Kidney epithelial cell (primary cell): ENCODE results near the gene FBXW10B. TPM values are rescaled to one million over a fixed set of nuclear protein-coding genes. Genes with fewer than 3 reads are reported as not detected.
"Not testable (repeated sequence)": the region's sequence is repeated elsewhere in the genome, so short reads cannot be mapped to it uniquely, and the experiment has no call there.

Experiments used
- DNase-seq: peaks from one replicate; pipeline ENCODE4 v3.0.0-alpha.2; 2010; ENCODE audit warnings: low read depth
- H3K27me3 ChIP-seq: 2 replicates; pipeline ENCODE4 v1.6.0; 2011; ENCODE audit warnings: low read length; ENCODE audit not compliant: control insufficient read depth, insufficient read depth
- H3K36me3 ChIP-seq: 2 replicates; pipeline ENCODE4 v1.5.1; 2011; ENCODE audit warnings: low read length; ENCODE audit not compliant: control insufficient read depth, insufficient read depth
- H3K4me3 ChIP-seq: 2 replicates; pipeline ENCODE4 v1.5.1; 2011; ENCODE audit warnings: low read depth, mild to moderate bottlenecking, control low read depth, low read length
- total RNA-seq: library from RNA; depleted of rRNA; stranded (reverse); fragments of >200 nt; gene quantifications from 2 replicates; pipeline ENCODE4 v1.2.3, GENCODE V29; 2015
- TF ChIP-seq, protein P1 (sequence below): IDR thresholded peaks from 2 replicates; pipeline ENCODE4 v1.5.1; 2011; ENCODE audit warnings: mild to moderate bottlenecking, moderate library complexity, low read length, control low read depth, inconsistent platforms; ENCODE audit not compliant: insufficient read depth, poor library complexity, severe bottlenecking

Gene FBXW10B, protein sequence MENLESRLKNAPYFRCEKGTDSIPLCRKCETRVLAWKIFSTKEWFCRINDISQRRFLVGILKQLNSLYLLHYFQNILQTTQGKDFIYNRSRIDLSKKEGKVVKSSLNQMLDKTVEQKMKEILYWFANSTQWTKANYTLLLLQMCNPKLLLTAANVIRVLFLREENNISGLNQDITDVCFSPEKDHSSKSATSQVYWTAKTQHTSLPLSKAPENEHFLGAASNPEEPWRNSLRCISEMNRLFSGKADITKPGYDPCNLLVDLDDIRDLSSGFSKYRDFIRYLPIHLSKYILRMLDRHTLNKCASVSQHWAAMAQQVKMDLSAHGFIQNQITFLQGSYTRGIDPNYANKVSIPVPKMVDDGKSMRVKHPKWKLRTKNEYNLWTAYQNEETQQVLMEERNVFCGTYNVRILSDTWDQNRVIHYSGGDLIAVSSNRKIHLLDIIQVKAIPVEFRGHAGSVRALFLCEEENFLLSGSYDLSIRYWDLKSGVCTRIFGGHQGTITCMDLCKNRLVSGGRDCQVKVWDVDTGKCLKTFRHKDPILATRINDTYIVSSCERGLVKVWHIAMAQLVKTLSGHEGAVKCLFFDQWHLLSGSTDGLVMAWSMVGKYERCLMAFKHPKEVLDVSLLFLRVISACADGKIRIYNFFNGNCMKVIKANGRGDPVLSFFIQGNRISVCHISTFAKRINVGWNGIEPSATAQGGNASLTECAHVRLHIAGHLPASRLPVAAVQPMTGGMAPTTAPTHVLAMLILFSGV
- total RNA-seq: 0.41 and 0.84 TPM in 2 replicates

DNA sequence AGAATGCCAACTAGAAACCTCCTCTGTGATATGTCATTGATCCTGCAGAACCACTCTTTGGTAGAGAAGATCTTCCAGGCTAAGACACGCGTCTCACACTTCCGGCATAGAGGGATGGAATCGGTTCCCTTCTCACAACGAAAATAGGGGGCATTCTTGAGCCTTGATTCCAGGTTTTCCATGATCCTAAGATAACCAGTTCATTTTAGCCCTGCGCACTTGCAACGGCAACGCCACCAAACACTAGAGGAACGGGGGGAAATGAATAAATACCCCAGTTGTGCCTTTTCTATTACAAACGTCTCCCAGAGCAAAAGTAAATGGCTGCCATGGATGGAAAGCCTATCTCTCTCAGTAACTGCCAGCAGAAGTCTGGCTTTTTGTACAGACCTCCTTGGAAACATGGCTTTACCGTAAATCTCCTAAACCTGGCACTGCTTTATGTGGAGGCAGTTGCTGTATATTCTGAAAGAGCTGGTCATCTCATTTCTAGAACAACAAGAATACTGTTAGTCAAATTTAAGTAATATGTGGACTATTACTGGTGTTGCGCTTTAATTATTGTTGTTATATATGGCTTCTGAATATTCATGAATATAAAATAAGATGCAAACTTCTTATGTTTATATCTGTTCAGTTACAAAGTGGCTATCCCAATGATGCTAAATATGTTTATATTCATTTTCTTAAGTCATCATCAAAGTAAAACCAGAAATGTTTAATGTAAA lies at the start of gene FBXW10B:
Gene FBXW10B (minus strand): TSS at position 374 of the 728 bp plus-strand sequence. CDS start 192 bp downstream, at position 182.
- not testable (repeated sequence) for H3K27me3 ChIP-seq, DNase-seq, H3K36me3 ChIP-seq, H3K4me3 ChIP-seq

DNA sequence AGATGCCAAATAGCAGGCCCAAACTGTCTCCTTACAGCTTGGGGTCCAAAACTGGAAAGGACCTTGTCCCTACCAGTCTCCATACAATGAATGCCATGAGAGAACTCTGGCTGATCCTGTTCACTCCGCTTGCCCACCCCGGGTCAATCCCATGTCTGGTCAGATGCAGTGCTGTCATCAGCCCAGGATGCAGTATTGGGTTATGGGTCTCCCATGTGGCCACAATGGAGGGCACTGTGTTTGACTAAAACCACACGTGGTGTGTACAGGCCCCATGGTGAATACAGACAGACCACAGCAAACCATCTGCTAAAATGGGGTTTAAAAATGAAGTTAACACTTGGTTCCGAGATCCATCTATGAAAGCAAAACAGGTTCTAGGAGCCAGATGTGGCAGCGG lies 44.2 kb upstream of the FBXW10B start:
- no peak for DNase-seq
- H3K27me3 ChIP-seq: no peaks in the 10 kb centered on the region
- TF ChIP-seq, protein P1, sequence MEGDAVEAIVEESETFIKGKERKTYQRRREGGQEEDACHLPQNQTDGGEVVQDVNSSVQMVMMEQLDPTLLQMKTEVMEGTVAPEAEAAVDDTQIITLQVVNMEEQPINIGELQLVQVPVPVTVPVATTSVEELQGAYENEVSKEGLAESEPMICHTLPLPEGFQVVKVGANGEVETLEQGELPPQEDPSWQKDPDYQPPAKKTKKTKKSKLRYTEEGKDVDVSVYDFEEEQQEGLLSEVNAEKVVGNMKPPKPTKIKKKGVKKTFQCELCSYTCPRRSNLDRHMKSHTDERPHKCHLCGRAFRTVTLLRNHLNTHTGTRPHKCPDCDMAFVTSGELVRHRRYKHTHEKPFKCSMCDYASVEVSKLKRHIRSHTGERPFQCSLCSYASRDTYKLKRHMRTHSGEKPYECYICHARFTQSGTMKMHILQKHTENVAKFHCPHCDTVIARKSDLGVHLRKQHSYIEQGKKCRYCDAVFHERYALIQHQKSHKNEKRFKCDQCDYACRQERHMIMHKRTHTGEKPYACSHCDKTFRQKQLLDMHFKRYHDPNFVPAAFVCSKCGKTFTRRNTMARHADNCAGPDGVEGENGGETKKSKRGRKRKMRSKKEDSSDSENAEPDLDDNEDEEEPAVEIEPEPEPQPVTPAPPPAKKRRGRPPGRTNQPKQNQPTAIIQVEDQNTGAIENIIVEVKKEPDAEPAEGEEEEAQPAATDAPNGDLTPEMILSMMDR: no peak
- H3K4me3 ChIP-seq: no peak overlapping the region
- no peaks in the 10 kb centered on the region for H3K36me3 ChIP-seq

DNA sequence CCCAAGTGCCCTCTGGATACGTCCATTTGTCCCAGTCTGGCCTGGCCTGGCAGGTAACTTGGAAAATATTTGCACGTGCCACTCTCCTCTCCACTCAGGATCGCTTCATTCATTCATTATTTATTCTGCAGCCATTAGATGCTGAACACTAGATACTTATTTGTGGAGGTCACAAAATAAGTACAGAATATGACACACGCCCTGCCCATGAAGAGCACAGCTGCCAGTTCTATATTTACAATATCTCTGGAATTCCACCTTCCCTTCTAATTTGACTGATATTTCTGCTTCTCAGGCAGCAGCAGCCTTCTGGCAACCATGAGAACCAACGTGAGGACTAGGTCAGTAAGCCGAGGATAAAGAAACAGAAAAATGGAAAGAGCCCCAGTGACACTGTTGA lies 43.7 kb upstream of the FBXW10B start:
- no peak for DNase-seq
- H3K36me3 ChIP-seq: no peaks in the 10 kb centered on the region
- H3K27me3 ChIP-seq: no peaks in the 10 kb centered on the region
- TF ChIP-seq, protein P1: no peak
- no peak overlapping the region for H3K4me3 ChIP-seq

DNA sequence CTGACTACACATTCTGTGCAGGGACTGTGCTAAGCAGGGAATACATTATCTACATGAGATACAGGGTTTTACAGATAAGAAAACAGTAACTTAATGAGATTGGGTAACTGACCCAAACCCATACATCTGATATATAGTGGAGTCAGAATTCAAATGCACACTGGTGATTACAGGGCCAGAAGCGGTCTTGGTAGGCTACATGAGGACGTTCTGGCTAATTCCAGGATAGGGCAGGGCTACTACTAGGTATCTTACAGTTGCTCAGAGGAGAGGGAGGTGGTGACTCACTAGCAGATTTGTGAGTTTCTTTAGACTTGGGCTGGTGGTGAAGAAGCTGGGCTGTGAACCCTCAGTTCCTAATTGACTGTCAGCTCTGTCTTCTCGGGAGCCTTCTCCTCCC lies 43.2 kb upstream of the FBXW10B start:
- TF ChIP-seq, protein P1: no peak
- DNase-seq: no peak
- Histone ChIP-seq H3K4me3 (no peak overlapping the region), H3K27me3 (no peaks in the 10 kb centered on the region), H3K36me3 (no peaks in the 10 kb centered on the region)

DNA sequence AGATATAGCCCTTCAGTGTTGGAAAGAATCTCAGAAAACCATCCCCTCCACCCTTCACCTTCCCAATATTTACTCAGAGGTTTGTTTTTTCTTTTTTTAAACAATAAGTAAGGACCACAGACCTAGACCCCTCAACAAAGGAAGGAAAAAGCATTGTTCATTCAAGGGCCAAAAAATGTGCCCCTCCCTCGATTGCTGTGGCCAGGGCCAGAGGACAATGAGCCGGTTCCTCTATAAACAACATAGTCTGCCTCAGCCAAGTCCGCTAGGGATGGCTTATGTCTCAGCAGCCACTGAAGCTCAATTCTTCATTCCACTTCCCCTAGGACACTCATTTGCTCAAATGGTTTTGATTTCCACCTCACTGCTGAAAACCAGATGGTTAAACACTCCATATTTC lies 40.6 kb upstream of the FBXW10B start:
- TF ChIP-seq, protein P1: no peak
- Histone ChIP-seq H3K27me3 (no peaks in the 10 kb centered on the region), H3K4me3 (no peak overlapping the region), H3K36me3 (no peaks in the 10 kb centered on the region)
- DNase-seq: no peak

DNA sequence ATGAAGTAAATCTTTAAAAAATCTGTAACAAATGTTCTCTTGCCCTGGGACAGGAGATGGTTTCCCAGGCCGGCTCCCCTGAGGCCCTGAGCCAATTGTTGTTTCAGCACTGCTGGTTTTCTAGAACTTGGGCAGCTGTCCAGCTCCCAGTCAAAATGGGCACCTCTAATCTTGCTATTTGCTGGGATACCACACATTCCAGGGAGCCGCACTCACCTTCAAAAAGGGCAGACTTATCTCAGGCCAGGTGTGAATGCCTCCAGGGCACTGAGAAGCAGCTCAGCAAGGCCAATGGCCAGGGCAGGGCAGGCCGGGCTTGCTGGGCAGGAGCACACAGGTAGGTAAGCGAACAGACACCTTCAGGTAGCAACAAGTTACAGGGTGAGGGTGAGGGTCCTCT lies 40.2 kb upstream of the FBXW10B start:
- TF ChIP-seq, protein P1: no peak
- no peaks in the 10 kb centered on the region for H3K36me3 ChIP-seq
- no peak for DNase-seq
- no peak overlapping the region for H3K4me3 ChIP-seq
- H3K27me3 ChIP-seq: no peaks in the 10 kb centered on the region
